Hematopoietic multipotent progenitor cell treated with erythropoietin and hydrocortisone succinate and interleukin-3 and kit ligand, for 17 days (in vitro differentiated cells): Measurements from ENCODE around the gene COPS6.
A peak's percentile ranks its signal among the peaks of the same experiment; 100 is the strongest.

Experiments
- DNase-seq: peaks from one replicate; pipeline ENCODE4 v3.0.0-alpha.2; 2015; ENCODE audit warnings: low spot score

Gene COPS6

GRCh38 chr7:100079024-100079560 is 9.7 kb upstream of the COPS6 start:
- DNase-seq, result no peak

GRCh38 chr7:100080907-100081534 is 7.7 kb upstream of the COPS6 start:
- no peak for DNase-seq

GRCh38 chr7:100081535-100082102 is 7.2 kb upstream of the COPS6 start, which contains the start of gene ZNF3:
Gene ZNF3 (minus strand): TSS chr7:100081723. CDS start chr7:100077357, 4,366 bp downstream.
- peak; percentile 98 for DNase-seq

- no peak for DNase-seq
Observed at GRCh38 chr7:100082978-100083377, 5.8 kb upstream of the COPS6 start.

- DNase-seq, result no peak
Observed at GRCh38 chr7:100085515-100085914, 3.3 kb upstream of the COPS6 start.

GRCh38 chr7:100087055-100087750 is 1.6 kb upstream of the COPS6 start:
- DNase-seq, result no peak

- DNase-seq, result no peak
Observed at GRCh38 chr7:100088095-100088620, 611 bp upstream of the COPS6 start.

- DNase-seq, result no peak
Observed at GRCh38 chr7:100089458-100090196, 858 bp downstream of the COPS6 start.

GRCh38 chr7:100090527-100091410 is 2.0 kb downstream of the COPS6 start:
- DNase-seq, result no peak

GRCh38 chr7:100091411-100092181 is 2.8 kb downstream of the COPS6 start:
- DNase-seq, result no peak

- DNase-seq, result no peak
Observed at GRCh38 chr7:100093054-100093453, 4.3 kb downstream of the COPS6 start.

GRCh38 chr7:100093498-100093897 is 4.7 kb downstream of the COPS6 start:
- DNase-seq, result no peak

- no peak for DNase-seq
Observed at GRCh38 chr7:100093925-100094486, 5.2 kb downstream of the COPS6 start.

GRCh38 chr7:100095289-100095688 is 6.5 kb downstream of the COPS6 start:
- DNase-seq, result no peak

GRCh38 chr7:100095704-100096103 is 6.9 kb downstream of the COPS6 start:
- no peak for DNase-seq

GRCh38 chr7:100098913-100099312 is 10.1 kb downstream of the COPS6 start:
- no peak for DNase-seq

- no peak for DNase-seq
Observed at GRCh38 chr7:100099452-100099851, 10.7 kb downstream of the COPS6 start.

- peak; percentile 92 for DNase-seq
Observed at GRCh38 chr7:100100420-100101015, 11.7 kb downstream of the COPS6 start.

GRCh38 chr7:100101016-100101862 is 12.5 kb downstream of the COPS6 start, which contains the start of the genes AP4M1 and MCM7:
Gene AP4M1 (plus strand): TSS chr7:100101643. CDS start chr7:100101715, 72 bp downstream.
Gene MCM7 (minus strand): TSS chr7:100101397. CDS start chr7:100101294, 103 bp downstream.
- peak; percentile 95 for DNase-seq
